ENCODE measurements around the gene PRKCE. TPM values are rescaled to one million over a fixed set of nuclear protein-coding genes. Genes with fewer than 3 reads are reported as not detected.

Gene PRKCE
- total and polyA plus RNA-seq, 2 donors (not counting 1 experiment from before 2014, with no cell fraction given): 23.6 to 271 TPM

- intact Hi-C loops (cut with micrococcal nuclease): no loop called here
- no peak overlapping the region for H3K27ac ChIP-seq (ENCODE audit: low read length in 2 of 2)
- H3K79me2 ChIP-seq (ENCODE audit: control insufficient read depth, insufficient read depth, low read length): peaks cover 69% of the 10 kb centered on the region
These were observed 211.4 kb downstream of the PRKCE start for GRCh38 chr2:45862843-45863242.

GRCh38 chr2:45864121-45864520 lies 212.6 kb downstream of the PRKCE start:
- H3K9me3 Mint-ChIP-seq (ENCODE audit: insufficient read depth): no peaks in the 10 kb centered on the region
- no peak overlapping the region for H3K27ac Mint-ChIP-seq
- peaks cover 23 to 28% of the 10 kb centered on the region in 2 donors for H3K4me1 ChIP-seq (ENCODE audit: control insufficient read depth in 2 of 2, insufficient read depth in 2 of 2, low read length in 2 of 2)
- H2AFZ ChIP-seq (ENCODE audit: insufficient read depth, low read depth, low read length, poor library complexity, severe bottlenecking): no peak overlapping the region
- H3K9ac ChIP-seq (ENCODE audit: low read length): no peak overlapping the region
- CTCF ChIA-PET: no interaction called here
- no peaks in the 10 kb centered on the region for H3K27me3 ChIP-seq (replicated peaks in 1 of 4; ENCODE audit: control extremely low read depth in 1 of 4, control insufficient read depth in 3 of 4, insufficient read depth in 4 of 4, low read length in 3 of 4)
- peaks cover 2 to 8% of the 10 kb centered on the region in 2 experiments for H3K36me3 ChIP-seq (replicated peaks in 1 of 2; ENCODE audit: control extremely low read depth in 1 of 2, control insufficient read depth in 1 of 2, extremely low read depth in 1 of 2, insufficient read depth in 2 of 2, low read length in 1 of 2)
- no peaks in the 10 kb centered on the region for H3K9me3 ChIP-seq (ENCODE audit: control extremely low read depth in 1 of 3, control insufficient read depth in 2 of 3, insufficient read depth in 1 of 3, low read length in 2 of 3)
- no peak overlapping the region for H3K4me3 Mint-ChIP-seq
- WGBS (ENCODE audit: insufficient coverage): 100% methylated on average over 2 of the region's 4 CpGs
- no peak overlapping the region for H3K4me3 ChIP-seq (ENCODE audit: control extremely low read depth in 1 of 5, extremely low read depth in 1 of 5, insufficient read depth in 1 of 5, low read depth in 2 of 5, low read length in 4 of 5)
- no peak for ATAC-seq (ENCODE audit: low read depth)
- H3K4me1 Mint-ChIP-seq: peaks cover 37% of the 10 kb centered on the region
- no peak overlapping the region for H3K4me2 ChIP-seq (replicated peaks; ENCODE audit: low read depth, low read length, poor library complexity, severe bottlenecking)
- POLR2A ChIA-PET: no interaction called here
- no peaks in the 10 kb centered on the region for H3K27me3 Mint-ChIP-seq
- H3K79me2 ChIP-seq (ENCODE audit: control insufficient read depth, insufficient read depth, low read length): peaks cover 73% of the 10 kb centered on the region
- no peak overlapping the region for H3K27ac ChIP-seq (ENCODE audit: low read length in 2 of 2)
- peaks cover 24% of the 10 kb centered on the region for H4K20me1 ChIP-seq (ENCODE audit: control insufficient read depth, insufficient read depth, low read length, poor library complexity, severe bottlenecking)
- TF ChIP-seq EZH2 (IDR thresholded peaks at IDR 0.05; ENCODE audit: borderline replicate concordance, insufficient read depth, low read depth, low read length, poor library complexity, severe bottlenecking): no peak
- TF ChIP-seq CTCF (IDR thresholded peaks at IDR 0.05): no peak
- intact Hi-C loops (cut with micrococcal nuclease): no loop called here
- no peak for DNase-seq

More at GRCh38 chr2:45862843-45863242, 211.4 kb downstream of the PRKCE start:
- H3K27me3 ChIP-seq (replicated peaks in 1 of 4; ENCODE audit: control extremely low read depth in 1 of 4, control insufficient read depth in 3 of 4, insufficient read depth in 4 of 4, low read length in 3 of 4): no peaks in the 10 kb centered on the region
- H3K4me3 ChIP-seq (ENCODE audit: control extremely low read depth in 1 of 5, extremely low read depth in 1 of 5, insufficient read depth in 1 of 5, low read depth in 2 of 5, low read length in 4 of 5): no peak overlapping the region
- peaks cover 27% of the 10 kb centered on the region in 2 donors for H3K4me1 ChIP-seq (ENCODE audit: control insufficient read depth in 2 of 2, insufficient read depth in 2 of 2, low read length in 2 of 2)
- ChIA-PET POLR2A (no interaction called here), CTCF (no interaction called here)
- no peak for ATAC-seq (ENCODE audit: low read depth)
- no peak overlapping the region for H3K9ac ChIP-seq (ENCODE audit: low read length)
- TF ChIP-seq EZH2 (IDR thresholded peaks at IDR 0.05; ENCODE audit: borderline replicate concordance, insufficient read depth, low read depth, low read length, poor library complexity, severe bottlenecking) (no peak), CTCF (IDR thresholded peaks at IDR 0.05) (no peak)
- Mint-ChIP-seq H3K4me3 (no peak overlapping the region), H3K4me1 (peaks cover 37% of the 10 kb centered on the region), H3K27ac (no peak overlapping the region), H3K27me3 (no peaks in the 10 kb centered on the region), H3K9me3 (ENCODE audit: insufficient read depth) (no peaks in the 10 kb centered on the region)
- no peak overlapping the region for H3K4me2 ChIP-seq (replicated peaks; ENCODE audit: low read depth, low read length, poor library complexity, severe bottlenecking)
- H4K20me1 ChIP-seq (ENCODE audit: control insufficient read depth, insufficient read depth, low read length, poor library complexity, severe bottlenecking): peaks cover 24% of the 10 kb centered on the region
- DNase-seq: no peak
- WGBS (ENCODE audit: insufficient coverage): 52% methylated on average over 2 of the region's 2 CpGs
- no peak overlapping the region for H2AFZ ChIP-seq (ENCODE audit: insufficient read depth, low read depth, low read length, poor library complexity, severe bottlenecking)
- H3K9me3 ChIP-seq (ENCODE audit: control extremely low read depth in 1 of 3, control insufficient read depth in 2 of 3, insufficient read depth in 1 of 3, low read length in 2 of 3): no peaks in the 10 kb centered on the region
- H3K36me3 ChIP-seq (replicated peaks in 1 of 2; ENCODE audit: control extremely low read depth in 1 of 2, control insufficient read depth in 1 of 2, extremely low read depth in 1 of 2, insufficient read depth in 2 of 2, low read length in 1 of 2): peaks cover 2 to 8% of the 10 kb centered on the region in 2 experiments
